HEK293T (cell line): ENCODE data around the gene SLC7A10.

Experiments used
- BHLHE40 ChIP-seq: fragments of 450-650 bp; IDR thresholded peaks from 2 replicates; pipeline ENCODE4 v1.6.1; 2016; ENCODE audit warnings: mild to moderate bottlenecking, moderate library complexity, borderline replicate concordance
- CTBP1 ChIP-seq: fragments of 450-650 bp; IDR thresholded peaks from 2 replicates; pipeline ENCODE4 v1.6.1; 2016; ENCODE audit warnings: borderline replicate concordance
- ELF4 ChIP-seq: fragments of 450-650 bp; IDR thresholded peaks from 2 replicates; pipeline ENCODE4 v1.6.1; 2017; ENCODE audit warnings: antibody characterized with exemption
- FOXA1 ChIP-seq: fragments of 450-650 bp; IDR thresholded peaks from 2 replicates; pipeline ENCODE4 v1.6.1; 2016; ENCODE audit warnings: mild to moderate bottlenecking
- FOXK2 ChIP-seq: fragments of 450-650 bp; IDR thresholded peaks from 2 replicates; pipeline ENCODE4 v1.6.1; 2016; ENCODE audit warnings: mild to moderate bottlenecking
- FOXM1 ChIP-seq: fragments of 450-650 bp; IDR thresholded peaks from 2 replicates; pipeline ENCODE4 v1.6.1; 2017; ENCODE audit warnings: mild to moderate bottlenecking, borderline replicate concordance
- L3MBTL2 ChIP-seq: fragments of 450-650 bp; conservative IDR thresholded peaks from 2 replicates; pipeline ENCODE4 v1.6.1; 2016; ENCODE audit warnings: mild to moderate bottlenecking
- LEF1 ChIP-seq: fragments of 450-650 bp; IDR thresholded peaks from 2 replicates; pipeline ENCODE4 v1.6.1; 2017; ENCODE audit warnings: mild to moderate bottlenecking, borderline replicate concordance
- SP1 ChIP-seq: fragments of 450-650 bp; IDR thresholded peaks from 2 replicates; pipeline ENCODE4 v1.6.1; 2017
- SUZ12 ChIP-seq: fragments of 450-650 bp; IDR thresholded peaks from 2 replicates; pipeline ENCODE4 v1.6.1; 2016; ENCODE audit warnings: mild to moderate bottlenecking
- ZNF384 ChIP-seq: fragments of 450-650 bp; IDR thresholded peaks from 2 replicates; pipeline ENCODE4 v1.6.1; 2016
- TF ChIP-seq, protein P1 (sequence below): fragments of 450-650 bp; IDR thresholded peaks from 2 replicates; pipeline ENCODE4 v1.6.1; 2016

GRCh38 chr19:33168528-33168927 lies 57.1 kb downstream of the SLC7A10 start:
- TF ChIP-seq BHLHE40 (no peak), CTBP1 (no peak), SP1 (no peak), FOXK2 (no peak), ELF4 (no peak), SUZ12 (no peak), FOXA1 (no peak), FOXM1 (no peak), ZNF384 (no peak), L3MBTL2 (no peak), LEF1 (no peak)
- TF ChIP-seq, protein P1, sequence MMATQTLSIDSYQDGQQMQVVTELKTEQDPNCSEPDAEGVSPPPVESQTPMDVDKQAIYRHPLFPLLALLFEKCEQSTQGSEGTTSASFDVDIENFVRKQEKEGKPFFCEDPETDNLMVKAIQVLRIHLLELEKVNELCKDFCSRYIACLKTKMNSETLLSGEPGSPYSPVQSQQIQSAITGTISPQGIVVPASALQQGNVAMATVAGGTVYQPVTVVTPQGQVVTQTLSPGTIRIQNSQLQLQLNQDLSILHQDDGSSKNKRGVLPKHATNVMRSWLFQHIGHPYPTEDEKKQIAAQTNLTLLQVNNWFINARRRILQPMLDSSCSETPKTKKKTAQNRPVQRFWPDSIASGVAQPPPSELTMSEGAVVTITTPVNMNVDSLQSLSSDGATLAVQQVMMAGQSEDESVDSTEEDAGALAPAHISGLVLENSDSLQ: no peak
